NCI-H1048 (cell line): ENCODE data around the gene RAB24.
"Not testable (repeated sequence)": the region's sequence is repeated elsewhere in the genome, so short reads cannot be mapped to it uniquely, and the experiment has no call there.

ENCODE experiments used
- DNase-seq: peaks from one replicate; lab custom pipeline; 2025; lab: John Stamatoyannopoulos, UW

The RAB24 gene

DNA sequence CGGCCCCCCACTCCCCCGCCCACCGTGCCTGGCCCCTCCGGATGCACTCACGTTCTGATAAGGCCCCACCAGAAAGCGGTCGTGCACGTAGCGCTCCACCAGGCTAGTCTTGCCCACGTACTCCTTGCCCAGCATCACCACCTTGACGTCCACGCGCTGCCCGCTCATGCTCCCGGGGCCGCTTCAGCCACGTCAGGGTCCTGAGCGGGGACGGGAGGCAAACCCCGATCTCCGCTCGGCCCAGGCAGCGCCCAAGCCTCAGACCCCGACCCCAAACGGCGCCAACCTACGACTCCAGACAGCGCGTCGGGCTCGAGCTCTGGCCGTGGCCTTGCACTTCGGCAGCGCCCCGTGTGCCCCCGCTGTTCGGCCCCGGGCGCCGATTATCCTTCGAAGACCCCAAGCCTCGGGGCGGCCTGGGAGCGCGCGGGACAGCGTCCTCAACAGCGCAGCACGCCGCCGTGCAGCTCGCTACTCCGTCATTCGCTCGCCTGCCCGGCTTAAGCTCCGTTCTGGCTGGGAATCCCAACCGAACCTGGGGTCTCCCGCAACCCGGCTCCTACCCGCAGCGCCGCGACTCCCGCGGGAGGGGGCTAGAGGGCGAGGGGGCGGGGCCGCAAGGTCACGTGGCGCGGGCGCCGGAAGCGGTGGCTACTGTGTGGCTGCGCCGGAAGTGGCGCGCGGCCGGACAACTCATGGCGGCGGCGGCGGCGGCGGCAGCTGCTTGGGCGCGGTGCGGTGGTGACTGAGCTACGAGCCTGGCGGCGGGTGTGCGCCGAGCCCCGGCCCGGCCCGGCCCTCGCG is at the start of gene RAB24, which contains the start of gene PRELID1:
Gene RAB24, minus strand, starts transcription at position 599 of the 804 bp plus-strand sequence. Its CDS starts 431 bp downstream, at position 168.
Gene PRELID1, plus strand, starts transcription at position 679 of the 804 bp plus-strand sequence. CDS start 187 bp downstream, outside the sequence.
- DNase-seq: peak; percentile 50

DNA sequence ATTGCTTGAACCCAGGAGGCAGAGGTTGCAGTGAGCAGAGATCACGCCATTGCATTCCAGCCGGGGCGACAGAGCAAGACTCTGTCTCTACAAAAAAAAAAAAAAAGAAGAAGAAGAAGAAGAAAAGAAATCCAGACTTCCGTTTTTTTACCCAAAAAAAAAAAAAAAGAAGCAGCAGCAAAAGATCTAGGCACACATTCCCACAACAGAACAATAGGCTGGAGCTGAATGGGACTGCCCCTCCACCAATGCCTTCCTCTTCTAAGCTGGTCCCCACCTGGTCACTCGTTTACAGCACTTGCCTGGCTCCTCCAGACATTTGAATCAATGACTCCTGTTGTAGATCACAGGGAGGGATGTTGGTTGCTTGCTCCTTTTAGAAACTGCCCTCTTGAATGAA is 49.6 kb upstream of the RAB24 start:
- DNase-seq: no peak

DNA sequence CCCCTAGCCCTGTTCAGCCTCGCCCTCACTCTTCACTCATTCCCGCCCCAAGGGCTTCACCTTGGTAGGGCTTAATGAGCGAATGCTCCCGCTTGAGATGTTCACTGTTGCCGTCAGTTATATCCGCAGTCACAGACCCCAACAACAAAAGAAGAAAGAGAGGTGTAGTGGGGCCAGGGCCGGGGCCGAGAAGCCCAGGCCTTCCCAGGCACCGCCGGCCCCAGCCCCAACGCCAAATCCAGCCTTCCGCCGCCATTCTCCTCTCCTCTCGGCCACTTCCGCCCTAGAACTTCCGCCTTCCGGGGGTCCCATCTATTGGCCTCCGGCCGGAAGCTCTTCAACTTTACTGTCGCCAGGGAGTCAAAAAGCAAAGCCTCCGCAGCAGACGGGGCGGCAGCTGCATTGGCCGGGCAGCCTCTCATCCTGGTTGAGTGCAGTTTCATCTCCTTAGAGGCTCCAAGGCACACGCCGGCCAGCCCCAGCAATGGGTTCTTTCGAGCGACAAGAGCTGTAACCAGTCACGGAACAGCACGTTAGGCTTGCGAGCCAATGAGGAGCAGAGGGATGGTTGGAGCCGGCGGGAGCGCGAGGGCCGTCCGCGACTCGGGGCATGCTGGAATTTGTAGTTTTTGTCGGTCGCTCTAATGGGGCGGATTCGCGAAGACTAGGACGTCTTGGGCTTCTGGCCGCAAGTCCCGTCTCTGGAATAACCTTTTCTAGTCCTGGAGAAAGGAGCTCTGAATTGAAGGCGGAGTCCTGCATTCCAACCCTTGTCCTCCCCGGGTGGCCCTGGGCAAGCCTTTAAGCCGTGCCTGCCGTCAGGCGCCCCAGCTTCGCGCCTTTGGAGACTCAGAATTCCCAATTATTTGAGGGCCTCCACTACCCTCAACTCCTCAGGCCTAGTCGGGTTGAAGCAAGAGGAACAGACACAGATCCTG is 48.1 kb upstream of the RAB24 start, which contains the start of gene LMAN2:
Gene LMAN2, minus strand, starts transcription at position 277 of the 938 bp plus-strand sequence. Its CDS starts 21 bp downstream, at position 256.
- DNase-seq: peak; percentile 85

DNA sequence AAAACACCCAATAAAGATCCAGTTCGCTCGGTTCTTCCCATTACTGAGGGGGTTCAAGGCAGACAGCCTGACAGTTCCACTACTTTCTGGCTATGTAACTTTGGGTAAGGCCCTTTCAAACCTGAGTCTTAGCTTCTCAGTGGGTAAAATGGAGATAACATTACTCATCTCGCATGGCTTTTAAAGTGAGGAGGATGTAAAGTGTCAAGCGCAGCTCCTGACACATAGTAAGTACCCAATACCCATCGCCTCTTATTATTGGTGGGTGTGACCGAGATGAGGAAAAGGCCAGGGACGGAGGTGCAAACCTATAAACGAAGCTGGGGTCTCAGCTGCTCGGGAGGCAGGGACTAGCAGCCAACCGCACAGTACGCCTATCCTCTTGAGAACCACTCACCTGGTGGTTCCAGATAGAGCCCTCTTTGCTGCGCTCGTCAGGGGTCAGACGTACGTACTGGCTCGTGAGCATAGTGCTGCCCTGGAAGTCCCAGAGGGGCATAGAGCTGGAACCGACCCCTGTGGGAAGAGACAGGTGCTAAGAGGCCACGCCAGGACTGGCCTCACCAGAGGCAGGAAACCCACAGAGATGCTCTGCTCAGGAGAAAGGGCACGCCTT is 47.4 kb upstream of the RAB24 start:
- DNase-seq: no peak

DNA sequence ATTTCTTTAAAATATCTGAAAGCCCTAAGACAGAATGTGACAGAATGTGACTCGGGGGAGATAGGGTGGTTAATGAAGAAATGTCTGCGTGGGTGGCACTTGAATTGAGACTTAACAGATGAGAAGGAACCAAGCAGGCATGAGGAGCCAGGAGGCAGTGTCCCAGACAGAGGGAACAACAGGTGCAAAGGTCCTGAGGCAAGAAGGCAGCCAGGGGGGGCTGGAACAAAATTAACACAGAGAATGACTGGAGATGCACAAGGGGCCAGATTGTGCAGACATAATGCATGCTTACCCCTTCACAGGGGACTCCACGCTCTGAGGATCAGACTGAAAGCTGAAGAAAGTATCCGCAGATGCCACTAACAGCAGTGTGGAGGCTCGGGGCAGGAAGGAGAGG is 46.2 kb upstream of the RAB24 start:
- DNase-seq: no peak

DNA sequence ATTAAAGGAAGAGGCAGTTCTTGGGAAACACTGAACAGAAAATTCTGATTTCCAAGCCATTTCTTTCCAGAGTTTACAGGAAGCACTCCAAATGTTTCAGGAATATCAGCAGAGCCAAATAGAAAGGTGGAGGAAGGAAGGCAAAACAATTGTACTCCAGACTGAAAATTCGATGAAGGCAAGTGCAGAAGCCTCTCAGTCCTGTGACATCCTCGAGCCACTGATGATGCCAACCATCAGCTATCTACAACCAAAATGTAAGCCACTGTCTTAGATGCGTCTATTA is 45.8 kb upstream of the RAB24 start:
- no peak for DNase-seq

DNA sequence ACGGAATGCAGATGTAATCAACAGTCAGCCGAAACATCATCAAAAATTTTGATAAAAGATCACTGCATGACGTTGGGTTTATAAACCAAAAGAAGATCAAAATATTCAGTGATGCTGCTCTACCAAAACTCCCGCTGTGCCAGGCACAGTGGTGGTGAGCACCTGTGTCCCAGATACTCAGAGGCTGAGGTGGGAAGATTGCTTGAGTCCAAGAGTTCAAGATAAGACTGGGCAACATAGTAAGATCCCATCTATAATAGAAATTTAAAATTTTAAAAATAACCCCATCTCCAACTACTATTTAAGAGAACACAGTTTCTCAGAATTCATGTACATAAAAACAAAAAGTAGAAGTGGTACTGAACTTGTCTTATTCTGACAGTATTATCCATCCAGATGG is 44.2 kb upstream of the RAB24 start:
- DNase-seq: no peak

DNA sequence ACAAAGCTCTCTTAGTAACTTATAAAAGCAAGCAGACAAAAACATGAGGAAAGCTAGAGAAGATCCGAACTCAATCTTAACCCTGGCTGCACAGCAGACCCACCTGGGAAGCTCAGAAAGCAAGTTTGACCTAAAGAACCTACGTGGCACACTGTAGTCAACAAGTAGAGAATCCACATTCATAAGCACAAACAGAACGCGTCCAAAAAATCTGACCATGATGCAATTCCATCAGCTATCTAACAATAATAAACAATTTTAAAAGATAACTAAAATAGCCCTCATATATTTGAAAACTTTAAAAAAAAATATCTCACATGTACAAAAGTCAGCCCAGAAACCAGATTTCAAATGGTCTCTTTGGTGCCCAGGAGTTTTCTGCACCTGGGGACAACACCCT is 43.3 kb upstream of the RAB24 start:
- no peak for DNase-seq

DNA sequence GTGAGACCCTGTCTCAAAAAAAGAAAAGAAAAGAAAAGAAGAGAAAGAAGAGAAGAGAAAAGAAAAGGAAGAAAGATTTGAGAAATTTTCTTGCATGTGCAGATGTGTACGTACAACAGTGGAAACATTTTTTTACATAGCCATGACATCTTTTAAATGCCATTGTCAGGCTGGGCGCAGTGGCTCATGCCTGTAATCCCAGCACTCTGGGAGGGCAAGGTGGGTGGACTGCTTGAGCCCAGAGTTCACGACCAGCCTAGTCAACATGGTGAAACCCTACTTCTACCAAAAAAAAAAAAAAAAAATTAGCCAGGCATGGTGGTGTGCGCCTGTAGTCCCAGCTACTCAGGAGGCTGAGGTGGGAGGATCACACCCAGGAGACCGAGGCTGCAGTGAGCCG is 41.4 kb upstream of the RAB24 start:
- DNase-seq: no peak

DNA sequence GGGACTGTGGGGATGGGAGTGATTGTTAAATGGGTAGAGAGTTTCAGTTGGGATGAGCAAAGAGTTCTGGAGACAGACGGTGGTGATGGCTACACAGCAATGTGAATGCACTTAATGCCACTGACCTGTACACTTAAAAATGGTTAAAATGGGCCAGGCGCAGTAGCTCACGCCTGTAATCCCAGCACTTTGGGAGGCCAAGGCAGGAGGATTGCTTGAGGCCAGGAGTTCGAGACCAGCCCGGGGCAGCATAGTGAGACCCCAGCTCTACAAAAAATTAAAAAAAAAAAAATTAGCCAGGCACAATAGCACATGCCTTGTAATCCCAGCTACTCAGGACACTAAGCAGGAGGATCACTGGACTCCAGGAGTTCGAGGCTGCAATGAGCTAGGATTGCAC is 40.3 kb upstream of the RAB24 start:
- DNase-seq: no peak

DNA sequence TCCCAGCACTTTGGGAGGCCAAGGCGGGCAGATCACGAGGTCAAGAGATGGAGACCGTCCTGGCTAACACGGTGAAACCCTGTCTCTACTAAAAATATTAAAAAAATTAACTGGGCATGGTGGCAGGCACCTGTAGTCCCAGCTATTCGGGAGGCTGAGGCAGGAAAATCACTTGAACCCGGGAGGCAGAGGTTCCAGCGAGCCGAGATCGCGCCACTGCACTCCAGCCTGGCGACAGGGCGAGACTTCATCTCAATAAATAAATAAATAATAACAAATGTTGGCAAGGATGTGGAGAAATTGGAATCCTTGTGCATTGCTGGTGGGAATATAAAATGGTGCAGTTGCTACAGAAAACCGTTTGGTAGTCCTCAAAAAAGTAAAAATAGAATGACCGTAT is 39.5 kb upstream of the RAB24 start:
- DNase-seq: not testable (repeated sequence)

DNA sequence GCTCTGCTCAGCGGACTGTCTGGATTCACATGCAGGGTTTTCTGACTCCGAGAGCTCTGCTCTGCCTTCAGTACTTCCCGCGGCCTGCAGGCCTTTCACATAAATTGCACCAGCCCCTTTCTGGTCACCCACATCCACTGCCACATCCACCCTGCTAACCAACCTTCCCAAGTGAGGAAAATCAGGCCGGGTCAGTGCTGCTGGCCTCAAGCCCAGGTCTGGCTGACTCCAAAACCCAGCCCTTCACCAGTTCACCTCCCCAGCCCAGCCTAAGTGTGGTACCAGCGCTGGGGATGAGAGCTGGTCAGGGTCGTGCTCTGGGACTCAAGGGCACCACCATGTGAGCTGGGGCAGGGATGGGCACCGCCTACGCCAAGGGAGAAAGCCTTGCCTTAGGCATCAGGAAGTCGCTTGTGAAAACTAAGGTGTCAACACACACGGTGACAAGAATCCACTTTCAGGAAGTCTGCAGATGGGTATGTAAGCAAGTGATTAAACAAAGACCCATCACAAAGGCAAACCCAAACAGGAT is 35.7 kb upstream of the RAB24 start:
- no peak for DNase-seq

DNA sequence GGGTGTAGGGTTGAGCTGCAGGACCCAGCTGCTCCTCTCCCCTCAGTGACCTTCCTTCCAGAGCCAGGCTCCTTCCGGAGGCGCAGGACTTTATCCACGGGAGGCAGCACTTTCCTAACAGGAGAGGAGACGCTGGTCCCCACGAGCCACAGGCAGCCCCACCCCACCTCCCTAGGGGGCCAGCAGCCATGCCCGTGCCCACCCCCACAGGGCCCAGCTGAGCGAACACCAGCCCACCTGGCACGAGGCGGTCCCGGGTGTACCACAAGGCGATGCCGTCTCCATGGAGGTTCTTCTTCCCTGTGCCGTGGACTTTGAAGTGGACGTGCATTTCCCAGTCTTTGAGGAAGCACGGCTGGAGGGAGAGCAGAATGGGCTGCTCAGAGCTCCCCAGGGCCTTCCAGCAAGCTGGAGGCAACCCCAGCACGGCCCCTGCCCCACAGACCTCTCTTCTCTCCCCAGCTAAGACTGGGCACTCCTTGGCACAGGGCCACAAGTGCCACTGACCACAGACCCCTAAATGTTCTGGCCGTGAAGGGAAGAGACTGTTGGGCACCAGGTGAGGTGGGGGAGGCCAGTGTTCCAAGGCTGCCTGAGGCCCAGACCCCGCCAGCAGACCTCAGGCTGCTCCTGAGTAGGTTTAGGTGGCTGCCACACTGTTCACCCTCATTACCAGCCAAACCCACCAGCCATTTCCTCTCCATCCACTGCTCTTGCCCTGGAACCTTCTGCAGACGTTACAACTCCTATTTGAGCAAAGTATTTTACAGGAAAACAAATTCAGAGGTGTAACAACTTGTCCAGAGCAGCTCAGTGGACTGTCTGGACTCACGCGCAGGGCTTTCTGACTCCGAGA is 35.0 kb upstream of the RAB24 start:
- DNase-seq: no peak

DNA sequence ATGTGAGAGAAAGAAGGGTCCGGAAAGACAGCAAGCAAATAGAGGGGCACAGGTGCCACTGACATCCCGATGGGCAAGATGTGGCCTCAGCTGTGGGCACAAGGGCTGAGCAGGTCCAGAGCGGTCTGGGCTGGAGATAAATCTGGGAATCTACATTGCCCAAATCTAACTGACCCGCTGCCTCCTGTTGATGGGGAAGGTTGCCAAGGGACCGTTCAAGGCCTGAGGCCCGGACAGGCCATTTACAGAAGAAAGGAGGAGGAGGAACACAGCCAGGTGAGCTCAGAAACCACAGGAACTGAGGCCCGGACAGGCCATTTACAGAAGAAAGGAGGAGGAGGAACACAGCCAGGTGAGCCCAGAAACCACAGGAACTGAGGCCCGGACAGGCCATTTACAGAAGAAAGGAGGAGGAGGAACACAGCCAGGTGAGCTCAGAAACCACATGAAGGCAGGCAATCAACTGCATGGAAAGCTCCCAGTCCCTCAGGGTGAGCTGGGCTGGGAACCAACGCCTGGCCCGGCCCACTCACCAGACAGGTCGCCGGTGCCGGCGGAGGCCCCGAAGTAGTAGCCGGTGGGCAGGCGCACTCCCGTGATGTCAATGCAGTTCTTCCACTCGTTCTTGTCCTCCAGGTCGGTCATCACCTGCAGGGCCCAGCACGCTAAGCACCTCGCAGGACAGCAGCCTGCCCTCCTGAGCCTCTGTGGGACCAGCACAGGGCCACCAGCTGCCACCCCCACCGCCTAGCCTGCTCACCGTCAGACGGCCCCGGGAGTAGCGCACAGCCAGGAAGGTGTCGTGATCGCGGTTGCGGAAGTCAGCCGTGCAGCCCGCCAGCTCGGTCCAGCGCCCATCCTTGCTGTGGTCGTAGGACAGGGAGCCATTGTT is 33.3 kb upstream of the RAB24 start:
- no peak for DNase-seq

DNA sequence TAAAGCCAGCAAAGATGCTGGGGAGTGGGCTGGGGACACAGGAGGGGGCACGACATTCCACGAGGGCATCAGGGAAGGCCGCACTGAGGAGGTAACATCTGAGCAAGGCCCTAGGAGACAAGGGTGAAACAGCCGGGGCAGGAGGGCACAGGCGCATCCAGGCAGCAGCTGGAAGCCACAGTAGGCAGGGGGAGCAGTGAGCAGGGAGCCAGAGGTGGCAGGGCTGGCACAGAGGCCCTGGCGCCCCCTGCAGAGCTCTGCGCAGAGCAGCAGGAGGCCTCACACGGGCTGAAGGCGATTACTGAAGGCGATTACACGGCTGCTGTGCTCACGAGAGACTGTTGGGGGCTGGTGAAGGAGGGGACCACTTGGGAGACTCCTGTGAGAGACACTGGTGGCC is 32.6 kb upstream of the RAB24 start:
- DNase-seq: no peak

DNA sequence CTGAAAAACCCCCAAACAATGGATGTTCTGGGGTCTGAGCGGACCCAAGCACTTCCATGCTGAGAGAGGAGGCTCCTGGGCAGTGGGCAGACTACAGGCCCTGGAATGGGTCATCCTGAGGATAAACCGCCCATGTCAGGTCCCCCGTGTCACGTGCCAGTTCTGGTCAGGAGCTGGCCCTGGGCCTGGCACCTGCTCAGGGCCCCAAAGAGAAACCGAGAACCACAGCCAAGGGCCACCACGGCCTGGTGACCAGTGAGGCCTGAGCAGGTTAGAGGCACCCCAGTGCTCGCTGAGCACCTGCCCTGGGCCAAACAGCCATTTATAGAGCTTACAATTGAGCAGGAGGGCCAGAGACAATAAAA is 32.2 kb upstream of the RAB24 start:
- no peak for DNase-seq

DNA sequence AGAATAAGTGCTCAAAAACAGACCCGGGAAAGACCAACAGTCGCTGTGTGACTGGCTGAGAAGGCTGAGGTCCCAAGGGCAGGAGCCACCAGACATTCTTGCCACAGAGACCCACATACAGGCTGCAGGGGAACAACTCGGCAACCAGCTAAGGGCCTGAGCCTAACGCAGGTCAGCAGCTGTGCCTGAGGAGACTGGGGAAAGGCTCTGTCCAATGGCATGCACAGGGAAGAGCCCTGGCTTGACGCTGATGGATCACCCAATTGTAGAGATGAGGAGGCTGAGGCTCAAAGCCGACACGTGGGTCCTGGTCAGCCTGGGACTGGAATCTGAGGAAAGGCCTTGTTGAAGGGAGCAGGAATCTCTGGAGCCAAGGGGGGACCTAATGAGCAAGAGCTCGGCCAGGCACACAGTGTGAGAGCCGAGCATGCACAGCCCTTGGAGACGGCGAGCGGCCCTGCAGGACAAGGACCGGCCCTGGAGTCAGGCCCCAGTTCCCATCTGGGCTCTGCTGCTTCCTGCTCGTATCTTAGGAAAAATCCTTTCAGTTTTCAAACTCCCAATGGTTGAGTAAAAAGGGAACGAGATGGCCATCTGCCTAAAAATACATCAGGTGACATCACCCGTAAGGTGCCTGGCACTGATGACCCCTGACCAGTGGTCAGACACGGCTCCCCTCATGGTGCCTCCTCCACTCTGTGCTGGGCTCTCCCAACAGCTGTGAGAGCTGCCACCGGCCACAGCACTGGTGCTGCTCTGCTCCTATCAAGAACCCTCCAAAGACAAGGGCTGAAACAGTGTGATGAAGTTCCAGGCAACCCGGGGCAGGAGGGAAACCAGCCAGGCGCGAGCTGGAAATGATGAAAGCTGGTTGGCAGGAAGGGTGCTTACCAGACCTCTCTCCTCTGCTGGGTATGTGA is 31.5 kb upstream of the RAB24 start:
- no peak for DNase-seq

DNA sequence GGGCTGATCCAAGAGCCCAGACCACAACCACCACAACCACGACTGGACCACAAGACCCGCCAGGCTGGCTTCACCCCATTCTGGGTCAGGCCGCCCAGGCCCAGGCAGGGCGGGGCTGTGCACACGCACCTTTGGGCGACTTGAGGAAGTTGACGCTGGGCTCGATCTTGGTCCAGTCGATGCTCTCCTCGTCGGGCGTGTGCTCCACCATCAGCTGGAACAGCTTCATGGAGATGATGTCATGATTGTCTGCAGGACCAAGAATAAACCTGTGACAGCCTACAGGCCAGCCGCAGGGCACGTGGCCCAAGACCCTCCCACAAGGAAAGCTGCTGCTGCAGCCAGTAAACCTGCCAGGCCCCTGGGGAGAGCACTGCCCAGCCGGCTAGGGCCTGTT is 30.6 kb upstream of the RAB24 start:
- DNase-seq: no peak

DNA sequence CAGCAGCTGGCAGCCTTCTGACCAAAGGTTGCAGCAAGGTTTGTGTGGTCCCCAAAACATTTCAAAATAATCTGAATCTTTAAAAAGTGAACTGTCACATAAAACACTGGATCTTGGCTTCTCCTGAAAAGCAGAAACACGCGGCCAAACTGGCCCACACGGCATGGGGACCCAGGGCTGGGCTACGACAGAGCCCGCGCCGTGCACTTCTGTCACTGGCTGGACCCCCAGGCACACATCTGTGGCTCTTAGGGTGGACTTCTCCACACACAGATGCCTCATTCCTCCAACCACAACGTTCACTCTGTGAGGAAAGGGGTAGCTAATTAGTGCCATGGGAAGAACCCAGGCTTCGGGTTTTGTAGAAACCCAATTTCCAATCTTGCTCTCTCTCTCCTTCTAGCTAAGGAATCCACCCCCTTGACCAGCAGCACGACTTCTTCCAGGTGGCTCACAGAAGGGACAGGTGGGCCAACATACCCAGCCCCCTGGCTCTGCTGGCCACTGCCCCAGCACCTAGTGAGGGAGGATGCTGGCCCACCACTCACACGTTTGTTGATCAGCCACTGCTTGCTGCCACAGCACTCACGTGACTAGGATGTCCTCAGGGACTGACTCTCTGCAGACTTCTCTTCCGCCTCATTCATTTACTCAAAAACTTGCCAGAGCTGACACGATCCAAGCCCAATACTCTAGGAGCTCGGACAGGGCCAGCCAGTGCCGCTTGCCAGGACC is 30.1 kb upstream of the RAB24 start:
- no peak for DNase-seq
